ENCODE results near the gene VANGL2. TPM values are rescaled to one million over a fixed set of nuclear protein-coding genes. Genes with fewer than 3 reads are reported as not detected.

The VANGL2 gene
- polyA plus RNA-seq, 3 donors, result 0.01 TPM; not detected in 2

DNA sequence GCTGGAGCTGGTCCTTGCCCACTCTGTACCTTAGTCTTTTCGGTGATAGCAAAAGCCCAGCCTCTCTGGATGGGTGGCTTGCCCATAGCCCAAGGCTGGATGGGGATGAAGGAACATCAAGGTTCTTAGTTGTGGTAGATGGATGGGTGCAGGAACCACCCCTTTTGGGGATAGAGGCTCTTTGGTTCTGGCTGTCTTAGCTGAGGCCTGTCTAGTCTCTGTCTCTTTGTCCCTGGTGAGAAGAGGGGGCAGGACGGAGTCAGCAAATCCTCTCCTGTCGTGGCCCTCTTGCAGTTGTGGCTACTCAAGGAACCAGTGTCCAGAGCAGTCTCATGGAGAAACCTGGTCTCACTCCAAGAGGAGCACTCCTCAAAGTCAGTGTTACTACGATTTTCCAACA is 8.5 kb downstream of the VANGL2 start:
- Histone ChIP-seq H3K36me3 (replicated peaks in 1 of 2; ENCODE audit: control insufficient read depth in 1 of 2, insufficient read depth in 2 of 2, low read length in 2 of 2) (no peaks in the 10 kb centered on the region), H3K27me3 (ENCODE audit: control insufficient read depth in 2 of 2, insufficient read depth in 2 of 2, low read length in 2 of 2) (no peaks in the 10 kb centered on the region), H2AFZ (ENCODE audit: insufficient read depth, low read depth, low read length, poor library complexity, severe bottlenecking) (no peak overlapping the region), H3K4me2 (replicated peaks; ENCODE audit: extremely low read depth, low read length, poor library complexity, severe bottlenecking) (no peak overlapping the region), H3K9ac (ENCODE audit: insufficient read depth, low read length, poor library complexity, severe bottlenecking) (no peak overlapping the region), H4K20me1 (ENCODE audit: insufficient read depth, low read length) (no peaks in the 10 kb centered on the region), H3K4me3 (replicated peaks in 1 of 3; ENCODE audit: low read depth in 2 of 3, low read length in 3 of 3) (no peak overlapping the region), H3K27ac (ENCODE audit: low read depth in 1 of 2, low read length in 2 of 2) (no peak overlapping the region), H3K4me1 (ENCODE audit: control insufficient read depth in 1 of 2, insufficient read depth in 2 of 2, low read length in 2 of 2) (no peaks in the 10 kb centered on the region), H3K79me2 (ENCODE audit: insufficient read depth, low read length) (no peaks in the 10 kb centered on the region), H3K9me3 (replicated peaks in 1 of 2; ENCODE audit: control insufficient read depth in 1 of 2, insufficient read depth in 1 of 2, low read length in 2 of 2) (no peaks in the 10 kb centered on the region)
- DNase-seq, result no peak
- H3K4me1 Mint-ChIP-seq, result peaks cover 6% of the 10 kb centered on the region
- 93% methylated on average over 3 of the region's 4 CpGs for WGBS (ENCODE audit: insufficient coverage)
- no peak overlapping the region for H3K4me3 Mint-ChIP-seq
- intact Hi-C loops (cut with micrococcal nuclease), result no loop called here
- TF ChIP-seq, protein P1, sequence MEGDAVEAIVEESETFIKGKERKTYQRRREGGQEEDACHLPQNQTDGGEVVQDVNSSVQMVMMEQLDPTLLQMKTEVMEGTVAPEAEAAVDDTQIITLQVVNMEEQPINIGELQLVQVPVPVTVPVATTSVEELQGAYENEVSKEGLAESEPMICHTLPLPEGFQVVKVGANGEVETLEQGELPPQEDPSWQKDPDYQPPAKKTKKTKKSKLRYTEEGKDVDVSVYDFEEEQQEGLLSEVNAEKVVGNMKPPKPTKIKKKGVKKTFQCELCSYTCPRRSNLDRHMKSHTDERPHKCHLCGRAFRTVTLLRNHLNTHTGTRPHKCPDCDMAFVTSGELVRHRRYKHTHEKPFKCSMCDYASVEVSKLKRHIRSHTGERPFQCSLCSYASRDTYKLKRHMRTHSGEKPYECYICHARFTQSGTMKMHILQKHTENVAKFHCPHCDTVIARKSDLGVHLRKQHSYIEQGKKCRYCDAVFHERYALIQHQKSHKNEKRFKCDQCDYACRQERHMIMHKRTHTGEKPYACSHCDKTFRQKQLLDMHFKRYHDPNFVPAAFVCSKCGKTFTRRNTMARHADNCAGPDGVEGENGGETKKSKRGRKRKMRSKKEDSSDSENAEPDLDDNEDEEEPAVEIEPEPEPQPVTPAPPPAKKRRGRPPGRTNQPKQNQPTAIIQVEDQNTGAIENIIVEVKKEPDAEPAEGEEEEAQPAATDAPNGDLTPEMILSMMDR (IDR thresholded peaks at IDR 0.05), result no peak
- no peaks in the 10 kb centered on the region for H3K36me3 Mint-ChIP-seq
- H3K9me3 Mint-ChIP-seq, result no peaks in the 10 kb centered on the region
- no peak overlapping the region for H3K27ac Mint-ChIP-seq
- H3K27me3 Mint-ChIP-seq (ENCODE audit: low read depth in 3 of 3), result peaks cover 2 to 5% (median 3%) of the 10 kb centered on the region in 3 donors

DNA sequence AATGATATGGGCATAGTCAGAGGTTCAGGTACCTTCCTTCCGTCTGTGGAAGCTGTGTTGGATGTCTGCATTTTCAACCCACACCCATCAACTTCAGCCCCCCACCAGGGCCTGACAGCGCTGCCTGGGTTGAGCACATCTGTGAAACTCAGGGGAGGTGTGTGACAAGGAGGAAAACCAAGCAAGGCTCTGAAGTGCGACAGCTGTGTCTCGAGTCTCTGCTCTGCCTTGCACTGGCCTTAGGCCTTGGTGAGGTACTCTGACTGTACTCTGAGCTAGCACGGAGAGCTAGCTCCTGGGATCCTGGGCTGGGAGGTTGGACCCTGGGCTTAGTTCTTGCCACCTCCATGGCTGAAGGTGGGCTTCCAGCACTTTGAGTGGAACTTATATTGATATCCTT is 9.1 kb downstream of the VANGL2 start:
- Mint-ChIP-seq H3K27me3 (ENCODE audit: low read depth in 3 of 3) (peaks cover 2 to 5% (median 3%) of the 10 kb centered on the region in 3 donors), H3K4me3 (no peak overlapping the region), H3K36me3 (no peaks in the 10 kb centered on the region), H3K4me1 (no peaks in the 10 kb centered on the region), H3K9me3 (no peaks in the 10 kb centered on the region), H3K27ac (peak overlapping the region in 1 of 7 donors; percentile 15)
- TF ChIP-seq, protein P1 (IDR thresholded peaks at IDR 0.05), result no peak
- Histone ChIP-seq H3K36me3 (replicated peaks in 1 of 2; ENCODE audit: control insufficient read depth in 1 of 2, insufficient read depth in 2 of 2, low read length in 2 of 2) (no peaks in the 10 kb centered on the region), H3K27ac (ENCODE audit: low read depth in 1 of 2, low read length in 2 of 2) (no peak overlapping the region), H3K9me3 (replicated peaks in 1 of 2; ENCODE audit: control insufficient read depth in 1 of 2, insufficient read depth in 1 of 2, low read length in 2 of 2) (no peaks in the 10 kb centered on the region), H3K4me2 (replicated peaks; ENCODE audit: extremely low read depth, low read length, poor library complexity, severe bottlenecking) (no peak overlapping the region), H3K27me3 (ENCODE audit: control insufficient read depth in 2 of 2, insufficient read depth in 2 of 2, low read length in 2 of 2) (no peaks in the 10 kb centered on the region), H4K20me1 (ENCODE audit: insufficient read depth, low read length) (no peaks in the 10 kb centered on the region), H2AFZ (ENCODE audit: insufficient read depth, low read depth, low read length, poor library complexity, severe bottlenecking) (no peak overlapping the region), H3K79me2 (ENCODE audit: insufficient read depth, low read length) (no peaks in the 10 kb centered on the region), H3K4me1 (ENCODE audit: control insufficient read depth in 1 of 2, insufficient read depth in 2 of 2, low read length in 2 of 2) (no peaks in the 10 kb centered on the region), H3K9ac (ENCODE audit: insufficient read depth, low read length, poor library complexity, severe bottlenecking) (no peak overlapping the region), H3K4me3 (replicated peaks in 1 of 3; ENCODE audit: low read depth in 2 of 3, low read length in 3 of 3) (no peak overlapping the region)
- WGBS (ENCODE audit: insufficient coverage), result 89% methylated on average over 4 of the region's 5 CpGs
- intact Hi-C loops (cut with micrococcal nuclease), result no loop called here
- no peak for DNase-seq
